ENCODE results near the gene KIAA1217.

Gene KIAA1217

DNA sequence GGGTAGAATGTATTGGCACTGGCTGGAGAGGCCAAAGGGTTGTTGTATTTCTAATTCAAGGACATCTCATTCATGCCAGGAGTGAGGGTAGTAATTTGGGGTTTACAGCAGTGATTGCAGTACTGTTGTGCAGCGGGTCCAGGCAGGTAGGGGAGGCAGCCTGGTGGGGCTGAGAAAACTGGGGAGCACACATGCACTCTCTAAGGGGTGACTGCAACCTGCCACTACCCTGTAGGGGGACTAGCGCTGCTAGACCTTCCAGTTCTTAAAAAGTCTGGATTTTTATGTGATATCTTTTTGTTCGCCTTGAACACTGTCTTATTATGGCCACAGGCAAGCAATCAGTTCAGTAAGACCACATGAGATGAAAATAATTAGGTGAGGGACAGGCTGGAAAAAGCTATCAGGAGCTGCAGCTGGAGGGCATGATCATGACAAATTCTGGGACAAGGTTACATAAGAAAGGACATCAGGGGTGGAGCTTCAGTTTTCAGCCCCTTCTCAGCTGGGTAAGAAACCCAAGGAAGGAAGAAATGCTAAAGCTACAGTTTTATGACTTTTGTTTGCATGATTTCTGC, 365.7 kb downstream of the KIAA1217 start:
- Histone ChIP-seq H3K9ac (ENCODE audit: low read length) (no peak overlapping the region), H3K36me3 (ENCODE audit: insufficient read depth, low read length) (no peaks in the 10 kb centered on the region), H3K4me3 (ENCODE audit: low read depth in 1 of 2, low read length in 2 of 2) (no peak overlapping the region), H3K4me1 (ENCODE audit: insufficient read depth, low read length) (no peaks in the 10 kb centered on the region), H3K9me3 (ENCODE audit: low read length) (no peaks in the 10 kb centered on the region), H3K27ac (ENCODE audit: low read depth, low read length) (no peak overlapping the region), H3K27me3 (ENCODE audit: control insufficient read depth in 1 of 2, insufficient read depth in 2 of 2, low read length in 2 of 2) (no peaks in the 10 kb centered on the region)

DNA sequence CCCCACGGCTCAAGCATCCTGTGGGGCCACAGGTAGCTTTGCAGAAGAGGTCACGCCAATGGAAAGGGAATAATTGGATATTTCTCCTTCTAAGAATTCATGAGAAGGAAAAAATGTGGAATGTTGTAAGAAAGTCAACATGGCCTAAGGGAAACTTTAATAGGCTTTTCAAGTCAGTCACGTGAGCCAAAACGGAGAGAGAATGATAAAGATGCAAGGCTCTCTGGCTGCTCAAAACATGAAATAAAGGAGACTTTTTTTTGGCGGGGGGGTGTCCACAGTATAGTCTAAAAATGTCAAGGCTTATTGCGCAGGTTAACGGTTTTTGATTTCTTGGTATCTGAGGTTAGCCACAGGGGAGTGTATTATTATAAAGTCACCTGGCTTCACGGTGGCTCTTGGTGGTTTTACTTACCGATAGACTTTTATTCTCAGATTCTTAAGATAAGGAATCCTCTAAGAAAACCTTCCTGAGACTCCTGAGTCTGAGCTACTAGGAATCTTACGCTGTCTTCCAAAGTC, 366.6 kb downstream of the KIAA1217 start:
- no peaks in the 10 kb centered on the region for H3K36me3 ChIP-seq (ENCODE audit: insufficient read depth, low read length)
- H3K27me3 ChIP-seq (ENCODE audit: control insufficient read depth in 1 of 2, insufficient read depth in 2 of 2, low read length in 2 of 2) = no peaks in the 10 kb centered on the region
- H3K9me3 ChIP-seq (ENCODE audit: low read length) = no peaks in the 10 kb centered on the region
- H3K27ac ChIP-seq (ENCODE audit: low read depth, low read length) = no peak overlapping the region
- no peaks in the 10 kb centered on the region for H3K4me1 ChIP-seq (ENCODE audit: insufficient read depth, low read length)
- H3K4me3 ChIP-seq (ENCODE audit: low read depth in 1 of 2, low read length in 2 of 2) = no peak overlapping the region
- no peak overlapping the region for H3K9ac ChIP-seq (ENCODE audit: low read length)

DNA sequence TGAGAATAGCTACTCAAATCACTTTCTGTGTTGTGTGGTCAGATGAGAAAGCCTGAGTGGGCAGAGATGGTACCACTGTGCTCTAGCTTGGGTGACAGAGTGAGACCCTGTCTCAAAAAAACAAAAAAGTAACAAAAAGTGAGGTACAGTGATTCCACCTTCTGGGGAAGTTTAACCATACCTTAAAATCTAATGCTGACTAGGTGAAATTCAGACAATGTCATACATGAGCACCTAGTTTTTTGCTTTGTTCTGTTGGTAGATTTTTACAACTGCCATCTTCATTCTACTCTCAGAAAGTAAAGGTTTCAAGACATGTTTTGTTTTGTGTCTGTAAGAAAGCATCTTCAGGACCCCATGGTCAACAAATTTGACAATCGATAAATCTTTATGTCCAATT, 370.5 kb downstream of the KIAA1217 start:
- Histone ChIP-seq H3K4me1 (ENCODE audit: insufficient read depth, low read length) (no peaks in the 10 kb centered on the region), H3K9me3 (ENCODE audit: low read length) (no peaks in the 10 kb centered on the region), H3K36me3 (ENCODE audit: insufficient read depth, low read length) (no peaks in the 10 kb centered on the region)

DNA sequence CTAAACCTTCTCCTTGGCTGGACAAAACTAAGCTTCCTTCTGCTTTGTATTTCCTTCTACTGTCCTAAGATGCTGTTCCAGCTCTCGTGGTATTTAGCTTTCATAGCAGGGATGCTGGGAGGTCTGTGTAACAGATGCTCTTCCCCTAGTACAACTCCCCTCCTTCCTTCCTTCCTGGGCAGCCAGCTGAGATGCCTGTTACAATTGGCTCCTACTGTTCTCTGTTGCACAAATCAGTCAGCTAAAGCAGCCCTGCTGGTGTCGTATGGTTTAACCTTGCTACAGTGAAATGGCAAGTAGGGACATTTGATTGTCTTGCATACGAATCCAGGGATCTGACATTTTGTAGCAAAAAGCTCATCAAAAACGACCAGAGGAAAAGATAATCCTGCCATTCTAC, 371.0 kb downstream of the KIAA1217 start:
- H3K36me3 ChIP-seq (ENCODE audit: insufficient read depth, low read length) = no peaks in the 10 kb centered on the region
- H3K9ac ChIP-seq (ENCODE audit: low read length) = no peak overlapping the region
- H3K4me1 ChIP-seq (ENCODE audit: insufficient read depth, low read length) = no peaks in the 10 kb centered on the region
- no peaks in the 10 kb centered on the region for H3K27me3 ChIP-seq (ENCODE audit: control insufficient read depth in 1 of 2, insufficient read depth in 2 of 2, low read length in 2 of 2)
- H3K9me3 ChIP-seq (ENCODE audit: low read length) = no peaks in the 10 kb centered on the region
- no peak overlapping the region for H3K27ac ChIP-seq (ENCODE audit: low read depth, low read length)
- no peak overlapping the region for H3K4me3 ChIP-seq (ENCODE audit: low read depth in 1 of 2, low read length in 2 of 2)

More for the DNA sequence above, 370.5 kb downstream of the KIAA1217 start:
- Histone ChIP-seq H3K9ac (ENCODE audit: low read length) (no peak overlapping the region), H3K27me3 (ENCODE audit: control insufficient read depth in 1 of 2, insufficient read depth in 2 of 2, low read length in 2 of 2) (no peaks in the 10 kb centered on the region), H3K4me3 (ENCODE audit: low read depth in 1 of 2, low read length in 2 of 2) (no peak overlapping the region), H3K27ac (ENCODE audit: low read depth, low read length) (no peak overlapping the region)

DNA sequence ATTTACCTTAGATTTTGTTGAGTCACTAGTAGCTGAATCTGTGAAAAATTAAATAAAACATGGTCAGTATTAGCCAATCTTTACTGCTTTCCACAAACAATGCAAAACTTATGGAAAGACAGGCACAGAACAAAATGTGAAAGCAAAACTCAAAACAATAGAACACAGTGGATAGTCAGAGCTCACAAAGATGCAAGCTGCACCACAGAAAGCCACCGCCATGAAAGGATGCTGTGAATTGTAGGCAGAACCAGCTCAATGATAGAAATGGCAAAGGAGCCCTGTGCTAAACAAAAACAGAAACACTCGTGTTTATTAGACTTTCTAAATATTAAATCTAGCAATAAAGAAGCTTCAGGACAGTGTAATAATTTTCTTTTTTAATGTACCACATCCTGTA, 380.3 kb downstream of the KIAA1217 start:
- Histone ChIP-seq H3K9me3 (ENCODE audit: low read length) (no peaks in the 10 kb centered on the region), H3K9ac (ENCODE audit: low read length) (no peak overlapping the region), H3K27me3 (ENCODE audit: control insufficient read depth in 1 of 2, insufficient read depth in 2 of 2, low read length in 2 of 2) (no peaks in the 10 kb centered on the region), H3K36me3 (ENCODE audit: insufficient read depth, low read length) (peaks cover 70% of the 10 kb centered on the region), H3K4me3 (ENCODE audit: low read depth in 1 of 2, low read length in 2 of 2) (no peak overlapping the region), H3K27ac (ENCODE audit: low read depth, low read length) (no peak overlapping the region), H3K4me1 (ENCODE audit: insufficient read depth, low read length) (no peaks in the 10 kb centered on the region)

DNA sequence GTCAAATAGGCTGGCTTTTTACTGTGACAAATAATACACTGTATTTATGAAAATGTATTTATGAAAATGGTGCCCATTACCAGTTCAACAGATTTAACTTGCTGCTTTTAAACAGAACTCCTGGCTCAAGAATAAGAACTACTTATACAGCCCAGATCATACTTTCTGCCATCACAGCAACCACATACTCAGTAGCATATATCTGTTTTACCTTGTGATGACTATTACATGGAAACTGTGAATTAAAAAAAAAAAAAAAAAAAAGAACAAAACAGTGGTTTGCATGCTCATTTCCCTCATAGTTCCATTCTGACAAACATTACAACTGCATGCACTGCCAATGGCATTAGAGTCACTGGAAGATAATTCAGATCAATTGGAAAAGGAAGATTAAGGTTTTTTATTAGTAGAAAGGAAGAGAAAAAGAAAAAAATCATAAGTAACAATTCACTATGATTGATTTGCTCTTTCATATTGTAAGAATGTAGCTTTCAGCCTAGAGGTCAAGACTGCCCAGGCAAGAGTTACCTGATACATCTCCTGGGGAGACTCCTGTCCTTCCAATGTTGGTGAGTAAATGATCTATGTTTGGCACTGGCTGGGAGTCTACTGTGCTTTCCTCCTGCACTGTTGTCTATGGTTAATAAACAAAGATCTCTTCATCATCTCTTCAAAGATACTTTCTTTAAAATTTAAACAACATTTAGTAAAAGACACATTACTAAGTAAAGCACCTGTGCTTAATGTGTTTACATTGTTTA, 381.9 kb downstream of the KIAA1217 start:
- H3K27me3 ChIP-seq (ENCODE audit: control insufficient read depth in 1 of 2, insufficient read depth in 2 of 2, low read length in 2 of 2) = no peaks in the 10 kb centered on the region
- H3K4me1 ChIP-seq (ENCODE audit: insufficient read depth, low read length) = no peaks in the 10 kb centered on the region
- no peak overlapping the region for H3K4me3 ChIP-seq (ENCODE audit: low read depth in 1 of 2, low read length in 2 of 2)
- H3K9ac ChIP-seq (ENCODE audit: low read length) = no peak overlapping the region
- no peak overlapping the region for H3K27ac ChIP-seq (ENCODE audit: low read depth, low read length)
- no peaks in the 10 kb centered on the region for H3K9me3 ChIP-seq (ENCODE audit: low read length)
- peaks cover 84% of the 10 kb centered on the region for H3K36me3 ChIP-seq (ENCODE audit: insufficient read depth, low read length)

DNA sequence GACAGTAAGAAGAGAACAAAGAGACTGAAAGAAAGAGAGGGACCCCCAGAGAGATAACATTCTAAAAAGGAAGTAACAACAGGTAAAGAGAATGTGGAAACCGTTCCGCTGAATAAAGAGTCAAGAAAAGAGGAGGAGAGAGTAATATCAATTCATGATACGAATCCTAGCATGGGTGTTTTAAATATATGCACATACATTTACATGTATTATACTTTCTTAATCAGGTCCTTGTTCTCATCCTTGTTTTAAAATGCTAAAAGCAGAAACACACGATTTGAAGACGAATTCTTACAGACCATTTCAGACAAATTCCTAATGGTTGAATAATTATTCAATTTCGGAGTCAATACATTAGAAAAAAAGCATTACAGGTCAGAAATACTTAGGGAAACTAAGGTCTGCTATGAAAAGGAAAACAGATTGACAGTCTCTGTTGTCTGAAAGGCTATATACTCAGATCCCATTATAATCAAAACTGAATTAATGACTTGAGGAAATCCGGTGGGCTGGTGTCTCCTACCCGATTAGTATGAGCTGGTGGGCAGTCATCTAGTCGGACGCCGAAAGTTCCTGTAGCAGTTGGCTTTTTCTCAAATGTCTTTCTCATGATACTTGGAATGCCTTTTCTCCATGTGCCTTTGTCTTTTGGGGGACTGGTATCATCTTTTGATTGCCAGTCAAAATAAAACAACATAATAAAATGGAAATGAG, 387.4 kb downstream of the KIAA1217 start:
- no peaks in the 10 kb centered on the region for H3K27me3 ChIP-seq (ENCODE audit: control insufficient read depth in 1 of 2, insufficient read depth in 2 of 2, low read length in 2 of 2)
- H3K27ac ChIP-seq (ENCODE audit: low read depth, low read length) = no peak overlapping the region

DNA sequence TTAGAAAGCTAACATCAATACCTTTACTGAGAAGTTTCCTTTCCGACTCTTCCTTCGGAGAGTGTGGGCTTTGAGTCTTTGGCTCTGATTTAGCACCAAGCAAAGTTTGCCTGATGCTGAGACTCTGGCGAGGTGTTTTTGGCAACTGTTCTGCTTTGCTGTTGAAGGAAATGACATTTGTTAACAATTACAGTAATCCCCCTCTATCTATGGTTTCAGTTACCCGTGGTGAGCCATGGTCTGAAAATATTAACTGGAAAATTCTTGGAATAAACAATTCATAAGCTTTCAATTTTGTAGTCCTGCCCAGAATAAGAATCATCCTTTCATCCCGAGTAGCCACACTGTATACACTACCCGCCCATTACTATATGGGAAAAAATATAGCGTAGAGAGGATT, 388.5 kb downstream of the KIAA1217 start:
- Histone ChIP-seq H3K27ac (ENCODE audit: low read depth, low read length) (no peak overlapping the region), H3K4me1 (ENCODE audit: insufficient read depth, low read length) (no peaks in the 10 kb centered on the region), H3K9me3 (ENCODE audit: low read length) (no peaks in the 10 kb centered on the region), H3K36me3 (ENCODE audit: insufficient read depth, low read length) (peaks cover 65% of the 10 kb centered on the region), H3K4me3 (ENCODE audit: low read depth in 1 of 2, low read length in 2 of 2) (no peak overlapping the region), H3K27me3 (ENCODE audit: control insufficient read depth in 1 of 2, insufficient read depth in 2 of 2, low read length in 2 of 2) (no peaks in the 10 kb centered on the region), H3K9ac (ENCODE audit: low read length) (no peak overlapping the region)

More for the DNA sequence above, 387.4 kb downstream of the KIAA1217 start:
- H3K4me3 ChIP-seq (ENCODE audit: low read depth in 1 of 2, low read length in 2 of 2) = no peak overlapping the region
- no peaks in the 10 kb centered on the region for H3K4me1 ChIP-seq (ENCODE audit: insufficient read depth, low read length)
- H3K36me3 ChIP-seq (ENCODE audit: insufficient read depth, low read length) = peaks cover 74% of the 10 kb centered on the region
- H3K9ac ChIP-seq (ENCODE audit: low read length) = no peak overlapping the region
- no peaks in the 10 kb centered on the region for H3K9me3 ChIP-seq (ENCODE audit: low read length)

Data from muscle layer of colon (tissue), 2 donors.